Kidney glomerular epithelial cell (primary cell): ENCODE results near the gene ATP1A2.
"Not testable (repeated sequence)": the region's sequence is repeated elsewhere in the genome, so short reads cannot be mapped to it uniquely, and the experiment has no call there.

Source experiments
- DNase-seq: peaks from one replicate; lab custom pipeline; 2025; lab: John Stamatoyannopoulos, UW

The ATP1A2 gene

DNA sequence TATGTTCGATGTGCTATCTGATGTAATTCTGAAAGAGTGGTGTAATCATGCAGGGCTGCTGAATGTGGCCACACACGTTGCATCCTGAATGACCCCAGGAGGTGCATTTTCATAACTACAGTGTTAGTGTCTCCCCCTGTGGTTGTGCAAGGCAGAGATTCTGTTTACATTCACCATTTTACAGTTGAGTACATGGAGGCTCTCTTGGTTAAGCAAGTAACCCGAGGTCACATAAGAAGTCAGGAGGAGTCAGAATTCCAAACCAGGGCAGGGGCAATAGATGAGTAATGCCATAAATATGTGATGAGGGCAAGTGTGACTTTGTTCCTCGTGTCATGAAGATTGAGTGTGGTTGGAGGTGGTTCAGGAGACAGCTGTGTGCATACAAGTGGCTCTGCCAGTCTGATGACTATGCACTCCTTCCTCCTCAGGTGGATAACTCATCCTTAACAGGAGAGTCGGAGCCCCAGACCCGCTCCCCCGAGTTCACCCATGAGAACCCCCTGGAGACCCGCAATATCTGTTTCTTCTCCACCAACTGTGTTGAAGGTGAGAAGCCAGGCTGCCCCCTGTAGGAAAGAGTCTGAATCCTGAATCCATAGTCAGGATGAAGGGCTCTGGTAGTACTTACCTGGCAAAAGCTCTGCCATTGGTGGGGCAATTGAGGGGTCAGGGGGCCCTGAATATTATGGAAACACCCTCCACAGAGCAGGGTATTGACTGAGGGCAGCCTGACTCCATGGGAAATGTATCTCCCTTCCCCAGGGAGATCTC, 9.3 kb downstream of the ATP1A2 start:
- peak; percentile 98 for DNase-seq

DNA sequence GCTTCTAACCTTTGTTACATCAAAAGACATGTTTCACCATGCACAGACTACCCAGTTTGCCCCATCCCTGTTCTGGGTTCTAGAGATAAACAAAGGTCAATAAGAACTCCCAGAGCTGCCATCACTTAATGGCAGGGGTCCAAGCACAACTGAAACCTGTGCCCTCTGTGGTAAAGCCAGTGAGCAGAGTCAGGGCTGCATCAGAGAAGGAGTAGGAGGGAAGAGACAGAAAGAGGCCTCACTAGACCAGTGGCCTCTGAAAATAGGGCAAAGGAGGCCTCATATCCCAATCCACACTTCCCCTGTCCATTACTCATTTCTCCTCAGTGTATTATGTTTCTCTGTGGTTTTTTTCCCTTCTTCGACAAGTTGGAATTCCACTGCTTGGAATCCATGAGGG, 10.2 kb downstream of the ATP1A2 start:
- DNase-seq = peak; percentile 67

DNA sequence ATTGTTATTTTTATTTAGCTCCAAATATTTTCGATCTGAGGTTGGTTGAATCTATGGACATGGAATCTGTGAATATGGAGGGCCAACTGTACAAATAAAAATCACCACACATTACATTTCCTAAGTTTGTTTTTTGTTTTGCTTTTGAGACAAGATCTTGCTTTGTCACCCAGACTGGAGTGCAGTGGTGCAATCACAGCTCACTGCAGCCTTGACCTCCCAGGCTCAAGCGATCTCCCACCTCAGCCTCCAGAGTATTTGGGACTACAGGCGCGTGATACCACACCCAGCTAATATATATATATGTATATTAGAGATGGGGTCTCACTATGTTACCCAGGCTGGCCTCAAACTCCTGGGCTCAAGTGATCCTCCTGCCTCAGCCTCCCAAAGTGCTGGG, 10.8 kb downstream of the ATP1A2 start:
- DNase-seq = not testable (repeated sequence)

DNA sequence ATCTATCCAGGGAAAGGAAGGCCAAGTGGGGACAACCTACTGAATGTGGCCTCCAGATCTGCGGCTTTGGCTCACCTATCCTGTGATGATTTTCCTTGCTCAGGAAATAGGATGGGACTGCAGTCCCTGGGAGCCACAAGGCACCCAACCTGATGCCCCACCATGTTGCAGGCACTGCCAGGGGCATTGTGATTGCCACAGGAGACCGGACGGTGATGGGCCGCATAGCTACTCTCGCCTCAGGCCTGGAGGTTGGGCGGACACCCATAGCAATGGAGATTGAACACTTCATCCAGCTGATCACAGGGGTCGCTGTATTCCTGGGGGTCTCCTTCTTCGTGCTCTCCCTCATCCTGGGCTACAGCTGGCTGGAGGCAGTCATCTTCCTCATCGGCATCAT, 11.8 kb downstream of the ATP1A2 start:
- DNase-seq = no peak

DNA sequence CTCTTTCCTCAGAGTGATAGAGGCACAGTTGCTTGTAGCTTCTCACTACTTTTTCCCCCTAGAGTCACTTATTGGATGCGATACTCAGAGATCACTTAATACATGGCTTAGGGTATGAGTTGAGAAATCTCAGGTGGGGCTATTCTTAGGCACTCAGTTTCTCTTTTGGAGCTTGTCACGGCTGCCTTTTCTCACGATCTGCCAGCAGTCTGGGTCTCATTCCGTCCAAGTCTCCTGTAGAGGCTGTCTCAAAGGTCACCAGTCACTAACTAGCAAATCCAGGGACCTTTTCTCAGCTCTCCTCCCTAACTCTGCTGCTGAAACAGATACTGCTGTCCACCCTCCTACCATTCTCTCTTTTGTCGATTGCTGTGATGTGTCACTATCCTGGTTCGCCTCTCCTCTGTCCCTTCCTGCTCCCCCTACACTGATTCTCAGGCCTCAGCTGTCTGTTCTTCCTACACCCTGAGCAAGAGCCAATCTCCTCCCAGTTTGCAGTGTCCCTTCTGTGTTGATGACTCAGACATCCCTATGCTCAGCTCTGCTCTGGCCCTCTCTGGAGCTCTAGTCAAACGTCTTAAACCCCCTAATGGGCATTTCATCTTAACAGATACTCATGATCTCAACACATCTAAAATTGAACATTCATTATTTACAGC, 12.4 kb downstream of the ATP1A2 start:
- no peak for DNase-seq

DNA sequence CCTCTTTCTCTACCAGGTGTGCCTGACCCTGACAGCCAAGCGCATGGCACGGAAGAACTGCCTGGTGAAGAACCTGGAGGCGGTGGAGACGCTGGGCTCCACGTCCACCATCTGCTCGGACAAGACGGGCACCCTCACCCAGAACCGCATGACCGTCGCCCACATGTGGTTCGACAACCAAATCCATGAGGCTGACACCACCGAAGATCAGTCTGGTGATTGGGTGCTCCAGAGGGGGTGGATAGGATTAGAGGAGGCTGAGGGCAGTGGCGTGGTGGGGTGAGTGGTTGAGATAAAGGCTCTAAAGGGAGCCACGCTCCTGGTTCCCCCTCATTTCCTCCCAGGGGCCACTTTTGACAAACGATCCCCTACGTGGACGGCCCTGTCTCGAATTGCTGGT, 13.1 kb downstream of the ATP1A2 start:
- no peak for DNase-seq

DNA sequence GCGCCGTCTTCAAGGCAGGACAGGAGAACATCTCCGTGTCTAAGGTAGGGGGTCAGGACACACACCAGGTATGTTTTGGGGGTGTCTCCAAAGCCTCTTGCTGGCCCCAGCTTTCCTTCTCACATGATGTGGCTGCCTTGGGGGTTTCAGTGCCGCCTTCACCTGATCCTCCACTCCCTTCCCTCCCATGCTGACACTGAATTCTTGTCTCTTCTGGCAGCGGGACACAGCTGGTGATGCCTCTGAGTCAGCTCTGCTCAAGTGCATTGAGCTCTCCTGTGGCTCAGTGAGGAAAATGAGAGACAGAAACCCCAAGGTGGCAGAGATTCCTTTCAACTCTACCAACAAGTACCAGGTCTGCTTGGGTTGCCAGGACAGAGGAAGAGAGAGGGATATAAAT, 13.5 kb downstream of the ATP1A2 start:
- peak; percentile 40 for DNase-seq

DNA sequence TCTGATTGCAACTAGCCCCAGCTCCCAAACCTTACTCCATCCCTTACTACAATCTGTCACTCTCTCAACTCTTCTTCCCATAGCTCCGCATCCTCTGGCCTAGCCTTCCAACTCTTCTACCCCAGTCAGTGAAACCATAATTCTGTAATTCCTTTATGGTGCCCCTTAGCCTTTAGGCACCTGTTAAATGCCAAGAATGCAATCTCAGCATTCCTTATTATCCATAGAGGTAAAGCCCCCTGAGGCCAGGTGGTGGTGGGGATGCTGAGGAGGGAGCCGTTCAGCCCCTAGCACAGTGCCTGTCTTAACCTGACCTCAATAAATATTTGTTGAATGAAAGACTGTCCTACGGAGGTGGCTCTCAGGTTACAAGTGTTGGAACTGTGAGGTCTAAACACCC, 14.0 kb downstream of the ATP1A2 start:
- no peak for DNase-seq

DNA sequence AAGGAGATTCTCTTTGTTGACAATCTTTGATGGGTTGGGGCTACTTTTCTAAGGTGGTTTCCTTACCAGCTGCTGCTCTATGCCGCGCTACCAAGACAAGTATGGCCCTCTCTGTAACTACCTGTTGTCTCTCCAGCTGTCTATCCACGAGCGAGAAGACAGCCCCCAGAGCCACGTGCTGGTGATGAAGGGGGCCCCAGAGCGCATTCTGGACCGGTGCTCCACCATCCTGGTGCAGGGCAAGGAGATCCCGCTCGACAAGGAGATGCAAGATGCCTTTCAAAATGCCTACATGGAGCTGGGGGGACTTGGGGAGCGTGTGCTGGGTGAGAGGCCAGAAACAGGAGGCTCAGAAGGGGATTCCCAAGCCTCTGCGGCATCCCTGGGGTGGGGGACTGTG, 14.4 kb downstream of the ATP1A2 start:
- no peak for DNase-seq

DNA sequence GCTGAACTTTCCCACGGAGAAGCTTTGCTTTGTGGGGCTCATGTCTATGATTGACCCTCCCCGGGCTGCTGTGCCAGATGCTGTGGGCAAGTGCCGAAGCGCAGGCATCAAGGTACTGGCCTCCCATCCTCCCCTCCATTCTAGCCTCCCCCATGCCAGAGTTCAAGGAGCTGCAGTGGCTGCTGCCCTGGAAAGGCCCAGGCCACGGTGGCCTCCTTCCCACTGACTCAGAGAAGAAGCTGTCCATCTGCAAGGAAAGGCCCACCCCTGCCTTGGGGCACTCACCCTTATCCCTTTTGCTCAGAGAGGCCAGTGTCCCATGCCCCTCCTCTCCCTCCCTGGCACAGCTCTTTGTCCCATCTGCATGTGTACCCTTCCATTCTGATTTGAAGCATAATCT, 14.9 kb downstream of the ATP1A2 start:
- no peak for DNase-seq

DNA sequence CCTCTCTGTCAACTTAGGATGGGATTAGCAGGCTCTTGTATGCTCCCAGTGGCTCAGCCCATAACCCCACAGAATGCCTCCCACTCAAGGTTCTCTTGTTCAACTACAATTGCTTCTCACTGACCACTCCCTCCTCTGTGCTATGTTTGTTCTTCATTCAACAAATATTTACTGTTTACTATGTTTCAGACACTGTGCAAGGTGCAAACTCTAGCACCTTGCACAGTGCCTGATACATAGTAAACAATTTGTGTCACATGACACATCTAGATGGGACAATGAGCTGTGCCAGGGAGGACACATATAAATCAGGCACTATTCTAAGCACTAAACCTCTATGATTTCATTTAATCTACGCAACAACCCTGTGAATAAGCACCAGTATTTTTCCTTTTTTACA, 15.4 kb downstream of the ATP1A2 start:
- no peak for DNase-seq

DNA sequence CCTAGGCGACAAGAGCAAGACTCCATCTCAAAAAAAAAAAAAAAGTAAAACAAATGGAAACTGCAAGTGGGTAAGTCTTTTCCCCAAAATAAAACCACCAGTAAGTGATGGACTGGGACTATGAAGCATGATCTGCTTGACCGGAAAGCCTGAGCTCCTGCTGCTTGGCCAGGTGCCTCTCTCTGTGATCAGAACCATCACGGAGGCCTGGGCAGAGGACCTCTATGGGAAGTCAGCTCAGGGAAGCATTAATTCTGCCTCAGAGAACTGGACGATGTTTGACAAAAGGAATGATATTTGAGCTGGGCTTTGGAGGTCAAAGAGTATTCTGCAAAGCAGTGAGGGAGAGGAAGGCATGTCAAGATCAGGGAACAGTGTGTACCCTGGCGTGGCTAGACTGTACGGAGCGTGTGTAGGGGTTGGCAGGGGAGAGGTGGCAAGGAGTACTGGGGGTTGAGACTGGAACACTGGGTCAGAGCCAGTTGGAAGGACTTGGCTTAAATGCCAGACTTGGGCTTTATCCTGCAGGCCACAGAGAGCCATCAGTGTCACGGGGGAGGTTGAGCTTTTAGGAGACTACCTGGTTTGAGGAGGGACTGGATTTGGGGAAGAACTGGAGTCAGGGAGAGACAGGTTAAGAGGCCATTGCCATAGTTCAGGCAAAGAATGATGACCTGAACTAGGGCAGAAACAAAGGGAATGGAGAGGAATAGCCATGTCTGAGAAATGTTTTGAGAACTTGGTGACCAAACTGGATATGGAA, 16.4 kb downstream of the ATP1A2 start:
- no peak for DNase-seq

DNA sequence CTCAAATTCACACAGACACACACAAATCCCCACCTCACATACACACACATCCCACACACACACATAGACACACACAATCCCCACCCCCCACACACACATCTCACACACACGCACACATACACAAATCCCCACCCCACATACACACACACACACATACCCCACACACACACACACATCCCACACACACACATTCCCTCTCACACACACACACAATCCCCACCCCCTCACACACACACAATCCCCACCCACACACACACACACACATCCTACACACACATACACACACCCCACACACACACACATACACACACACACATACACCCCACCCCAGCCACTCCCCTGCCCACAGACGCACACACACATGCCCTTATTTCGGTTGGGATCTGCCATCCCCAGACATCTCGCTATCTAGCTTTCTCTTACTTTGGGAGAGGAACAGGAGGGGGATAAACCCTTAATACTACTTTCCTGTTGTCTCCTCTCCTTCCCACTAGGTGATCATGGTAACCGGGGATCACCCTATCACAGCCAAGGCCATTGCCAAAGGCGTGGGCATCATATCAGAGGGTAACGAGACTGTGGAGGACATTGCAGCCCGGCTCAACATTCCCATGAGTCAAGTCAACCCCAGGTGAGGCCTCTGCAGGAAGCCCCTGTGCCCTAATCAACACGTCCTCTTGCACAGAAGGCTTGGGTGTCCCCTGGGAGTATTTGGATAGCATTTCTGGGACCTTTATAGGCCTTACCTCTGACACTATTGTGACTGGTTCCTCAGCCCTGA, 18.6 kb downstream of the ATP1A2 start:
- no peak for DNase-seq

DNA sequence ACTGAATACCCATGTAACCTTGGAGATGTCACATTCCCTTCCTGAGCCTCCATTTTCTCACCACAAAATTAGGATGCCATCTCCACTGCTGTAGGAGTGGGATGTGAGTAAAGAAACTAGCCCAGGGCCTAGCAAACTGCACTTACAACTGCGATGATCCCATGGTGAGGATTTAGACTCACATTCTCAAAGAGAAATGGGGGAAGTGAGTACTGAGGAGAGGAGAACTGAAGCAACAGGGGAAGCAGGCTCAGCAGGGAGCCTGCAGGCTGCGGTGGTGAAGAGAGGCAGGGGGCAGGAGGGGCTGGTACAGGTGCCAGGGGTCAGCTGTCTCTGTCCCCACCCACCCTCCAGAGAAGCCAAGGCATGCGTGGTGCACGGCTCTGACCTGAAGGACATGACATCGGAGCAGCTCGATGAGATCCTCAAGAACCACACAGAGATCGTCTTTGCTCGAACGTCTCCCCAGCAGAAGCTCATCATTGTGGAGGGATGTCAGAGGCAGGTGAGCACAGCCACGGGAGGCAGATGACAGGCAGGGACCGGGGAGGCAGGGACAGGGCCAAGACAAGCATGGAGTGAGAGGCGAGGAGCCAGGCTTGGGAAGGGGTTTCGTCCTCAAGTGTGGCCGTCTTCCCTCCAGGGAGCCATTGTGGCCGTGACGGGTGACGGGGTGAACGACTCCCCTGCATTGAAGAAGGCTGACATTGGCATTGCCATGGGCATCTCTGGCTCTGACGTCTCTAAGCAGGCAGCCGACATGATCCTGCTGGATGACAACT, 19.4 kb downstream of the ATP1A2 start:
- DNase-seq = no peak

DNA sequence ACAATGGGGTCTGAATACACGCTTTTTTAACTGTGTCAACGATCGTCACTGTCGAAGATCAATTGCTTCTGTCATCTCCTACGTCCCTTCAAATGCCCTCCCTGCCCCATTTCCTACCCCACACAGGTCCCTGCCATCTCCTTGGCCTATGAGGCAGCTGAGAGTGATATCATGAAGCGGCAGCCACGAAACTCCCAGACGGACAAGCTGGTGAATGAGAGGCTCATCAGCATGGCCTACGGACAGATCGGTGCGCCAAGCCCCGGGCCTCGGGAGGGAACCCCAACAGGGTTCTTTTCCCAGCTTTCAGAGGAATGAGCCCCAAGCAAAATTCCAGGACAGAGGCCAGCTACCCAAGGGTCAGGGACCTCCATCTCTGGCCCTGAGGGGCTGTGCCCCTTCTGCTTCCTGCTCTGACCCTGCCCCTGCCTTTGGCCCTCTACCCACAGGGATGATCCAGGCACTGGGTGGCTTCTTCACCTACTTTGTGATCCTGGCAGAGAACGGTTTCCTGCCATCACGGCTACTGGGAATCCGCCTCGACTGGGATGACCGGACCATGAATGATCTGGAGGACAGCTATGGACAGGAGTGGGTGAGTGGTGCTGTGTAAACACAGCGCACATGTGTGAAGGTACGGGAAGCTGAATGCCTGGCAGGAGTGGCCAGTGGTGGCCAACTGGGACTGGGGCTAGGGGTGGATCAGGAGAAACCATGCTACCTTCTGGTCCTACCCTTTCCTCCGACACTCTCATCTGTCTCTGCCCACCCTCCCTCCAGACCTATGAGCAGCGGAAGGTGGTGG, 20.8 kb downstream of the ATP1A2 start:
- no peak for DNase-seq

DNA sequence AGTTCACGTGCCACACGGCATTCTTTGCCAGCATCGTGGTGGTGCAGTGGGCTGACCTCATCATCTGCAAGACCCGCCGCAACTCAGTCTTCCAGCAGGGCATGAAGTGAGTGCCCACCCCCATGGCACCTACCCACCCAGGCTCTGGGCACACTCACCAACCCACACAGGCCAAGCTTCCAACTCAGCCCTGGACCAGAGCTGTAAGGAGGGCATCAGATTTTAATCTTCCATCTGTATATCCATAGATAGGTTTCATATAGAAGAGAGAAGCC, 21.3 kb downstream of the ATP1A2 start:
- DNase-seq = no peak

DNA sequence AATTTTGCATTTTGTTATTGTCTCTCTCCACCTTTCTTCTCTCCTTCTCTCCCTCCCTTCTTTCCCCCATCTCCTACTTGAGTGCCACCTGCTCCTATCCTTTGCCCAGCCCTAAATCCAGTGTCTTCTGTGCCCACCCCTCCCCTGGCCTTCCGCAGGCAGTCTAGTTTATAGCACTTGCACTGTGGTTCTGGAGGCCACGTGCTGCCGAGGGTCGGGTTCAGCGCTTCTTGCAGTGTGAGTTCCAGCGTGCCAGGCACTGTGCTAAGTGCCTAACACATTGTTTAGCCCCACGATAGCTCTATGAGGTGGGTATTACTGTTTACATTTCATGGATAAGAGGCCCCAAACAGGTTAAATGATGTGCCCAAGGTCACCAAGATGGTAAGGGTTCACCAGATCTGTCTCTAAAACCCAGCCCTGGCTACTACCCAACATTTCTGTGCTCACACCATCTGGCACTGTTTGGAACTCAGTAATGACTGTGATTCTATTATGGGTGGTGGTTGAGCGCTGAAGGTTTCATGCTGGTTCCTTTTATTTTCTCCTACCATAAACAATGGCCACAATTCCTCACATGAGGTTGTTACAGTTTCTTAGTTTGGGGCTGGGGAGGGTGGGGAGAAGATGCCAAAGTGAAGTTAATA, 21.8 kb downstream of the ATP1A2 start:
- DNase-seq = no peak

DNA sequence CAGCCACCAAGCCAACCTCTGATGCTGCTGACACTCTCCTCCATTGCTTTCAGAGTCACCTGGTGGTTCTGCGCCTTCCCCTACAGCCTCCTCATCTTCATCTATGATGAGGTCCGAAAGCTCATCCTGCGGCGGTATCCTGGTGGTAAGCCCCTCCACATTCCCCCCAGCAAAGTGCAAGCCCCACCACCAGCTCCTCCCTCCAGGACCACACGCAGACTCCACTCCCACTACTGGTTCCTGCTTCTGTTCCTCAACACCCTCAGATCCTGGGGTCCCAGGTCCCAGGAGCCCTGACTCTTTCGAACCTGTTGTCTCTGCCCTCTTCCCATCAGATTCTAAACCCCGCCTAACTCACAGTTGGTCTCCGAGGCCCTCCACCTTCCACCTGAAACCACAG, 24.3 kb downstream of the ATP1A2 start:
- no peak for DNase-seq

DNA sequence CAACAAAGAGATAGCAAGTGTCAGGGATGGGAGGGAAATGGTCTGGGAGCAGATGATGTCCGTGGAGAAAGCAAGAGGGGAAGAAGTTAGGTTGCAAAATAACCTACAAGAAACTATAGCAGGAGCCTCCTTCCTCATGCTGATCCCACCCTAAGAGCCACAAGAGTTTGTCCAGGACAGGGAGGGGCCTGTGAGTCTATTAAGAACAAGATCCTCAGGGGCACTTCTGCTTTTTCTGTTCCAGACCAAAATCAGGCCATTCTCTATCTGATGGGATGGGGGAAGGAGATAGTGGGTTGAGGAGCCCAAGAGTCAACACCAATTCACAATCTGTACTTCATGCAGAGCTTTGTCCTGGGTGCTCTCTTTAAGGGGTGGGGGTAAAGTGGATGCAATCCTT, 28.1 kb downstream of the ATP1A2 start:
- no peak for DNase-seq

DNA sequence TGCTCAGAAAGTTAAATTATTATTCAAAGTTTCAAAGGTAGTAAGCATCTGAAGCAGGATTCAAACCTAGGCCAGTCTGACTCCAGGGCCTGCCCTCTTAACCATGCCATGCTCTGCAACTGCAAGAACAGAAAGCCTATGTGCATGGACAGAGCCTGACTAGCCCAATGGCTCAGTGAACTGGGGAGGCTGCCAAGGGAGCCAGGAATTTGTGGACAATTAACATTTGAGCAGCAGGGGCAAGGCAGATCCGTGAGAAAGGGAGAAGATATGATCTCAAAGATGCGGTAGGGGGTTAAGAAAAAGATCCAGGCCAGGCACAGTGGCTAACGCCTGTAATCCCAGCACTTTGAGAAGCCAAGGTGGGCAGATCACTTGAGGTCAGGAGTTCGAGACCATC, 29.4 kb downstream of the ATP1A2 start:
- no peak for DNase-seq
